NCI-H524 treated with DMSO at 0.1 percent for 48 hours (cell line): Measurements from ENCODE around the gene GOLGA8J.
"Not testable (repeated sequence)": the region's sequence is repeated elsewhere in the genome, so short reads cannot be mapped to it uniquely, and the experiment has no call there.

Experiments
- DNase-seq: peaks from one replicate; lab custom pipeline; 2025; lab: John Stamatoyannopoulos, UW

GOLGA8J gene

DNA sequence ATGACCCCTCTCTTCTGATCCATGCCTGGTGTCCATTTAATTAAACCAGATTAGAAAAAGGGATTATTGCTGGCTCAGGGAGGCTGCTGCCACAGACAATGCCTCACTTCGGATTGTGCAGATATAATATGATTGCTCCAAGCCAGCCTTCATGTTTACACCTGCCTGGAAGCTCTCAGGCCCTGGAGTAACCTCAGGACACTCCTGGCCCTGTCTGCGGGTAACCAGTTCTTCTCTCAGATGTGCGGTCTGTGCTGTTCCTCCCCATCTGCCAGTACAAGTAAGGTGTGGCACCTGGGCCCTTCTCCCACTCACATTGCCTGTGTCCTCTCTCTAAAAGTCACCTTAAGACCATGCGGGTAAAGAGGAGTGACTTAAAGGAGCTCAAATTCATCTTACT is 8.8 kb upstream of the GOLGA8J start:
- no peak for DNase-seq

DNA sequence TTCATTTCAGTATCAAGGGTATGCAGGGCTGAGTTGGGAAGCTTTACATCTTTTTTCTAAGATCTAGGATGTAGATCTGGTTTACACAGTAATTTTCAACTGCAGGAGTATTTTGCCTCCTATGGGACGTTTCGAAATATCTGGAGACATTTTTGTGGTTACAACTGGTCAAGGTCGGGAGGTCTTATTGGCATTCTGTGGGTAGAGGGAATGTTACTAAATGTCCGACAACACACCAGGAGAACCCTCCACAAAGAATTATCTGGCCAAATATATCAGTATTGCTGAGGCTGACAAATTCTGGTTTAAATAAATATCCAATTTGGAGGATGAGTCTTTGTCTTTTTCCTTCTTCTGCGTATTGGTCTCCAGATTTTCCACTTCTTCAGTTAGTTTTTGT is 1.9 kb upstream of the GOLGA8J start:
- not testable (repeated sequence) for DNase-seq

DNA sequence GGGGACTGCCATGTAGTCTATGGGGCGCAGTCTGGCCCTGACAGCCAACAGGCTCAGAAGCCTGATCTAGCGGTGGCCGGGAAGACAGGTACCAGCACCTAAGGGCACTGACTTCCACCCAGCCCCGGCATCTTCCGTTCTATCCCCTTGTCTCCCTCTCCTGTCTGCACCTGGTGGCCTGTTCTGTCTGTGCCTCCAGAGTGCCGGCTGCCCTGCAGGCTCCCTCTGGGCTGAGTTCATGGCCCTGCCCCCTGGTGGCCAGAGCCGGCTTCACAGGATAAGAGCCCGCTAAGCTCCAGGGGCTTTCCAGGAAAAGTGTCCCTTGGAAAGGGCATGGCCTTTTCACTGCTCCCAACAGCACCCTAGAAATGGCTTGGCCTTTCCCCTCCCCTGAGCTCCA is 15.1 kb downstream of the GOLGA8J start:
- not testable (repeated sequence) for DNase-seq

DNA sequence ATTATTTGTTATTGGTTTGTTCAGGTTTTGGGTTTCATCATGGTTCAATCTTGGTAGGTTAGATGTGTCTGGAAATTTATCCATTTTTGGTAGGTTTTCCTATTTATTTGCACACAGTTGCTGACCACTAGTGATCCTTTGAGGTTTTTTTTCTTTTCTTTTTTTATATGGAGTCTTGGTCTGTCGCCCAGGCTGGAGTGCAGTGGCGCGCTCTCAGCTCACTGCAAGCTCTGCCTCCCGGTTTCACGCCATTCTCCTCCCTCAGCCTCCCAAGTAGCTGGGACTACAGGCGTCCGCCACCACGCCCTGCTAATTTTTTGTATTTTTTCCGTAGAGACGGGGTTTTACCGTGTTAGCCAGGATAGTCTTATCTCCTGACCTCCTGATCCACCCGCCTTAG is 20.1 kb downstream of the GOLGA8J start:
- DNase-seq = not testable (repeated sequence)

DNA sequence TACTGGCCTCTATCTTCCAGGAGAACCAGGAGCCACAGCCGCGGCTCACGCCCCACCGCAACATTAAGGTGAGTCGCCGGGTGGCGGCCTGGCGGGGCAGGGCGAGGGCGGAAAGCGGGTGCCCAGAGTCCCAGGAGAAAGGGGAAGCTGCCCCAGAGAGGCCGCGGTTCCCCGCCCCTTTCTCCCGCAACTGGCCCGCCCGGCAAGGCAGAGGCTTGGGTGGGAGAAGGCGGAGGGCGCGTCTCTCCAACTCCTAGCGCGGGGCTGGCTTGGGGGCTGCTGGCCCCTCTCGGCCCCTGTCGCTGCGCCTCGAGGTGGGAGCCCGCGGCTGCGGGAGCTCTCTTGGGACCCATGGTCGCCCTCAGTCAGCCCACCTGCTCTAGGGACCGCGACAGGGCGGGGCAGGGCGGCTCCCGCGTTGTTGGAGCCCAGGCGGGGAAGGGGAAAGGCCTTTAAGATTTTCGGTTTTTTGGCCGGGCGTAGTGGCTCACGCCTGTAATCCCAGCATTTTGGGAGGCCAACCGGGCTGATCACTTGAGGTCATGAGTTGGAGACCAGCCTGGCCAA is 21.3 kb downstream of the GOLGA8J start:
- not testable (repeated sequence) for DNase-seq

DNA sequence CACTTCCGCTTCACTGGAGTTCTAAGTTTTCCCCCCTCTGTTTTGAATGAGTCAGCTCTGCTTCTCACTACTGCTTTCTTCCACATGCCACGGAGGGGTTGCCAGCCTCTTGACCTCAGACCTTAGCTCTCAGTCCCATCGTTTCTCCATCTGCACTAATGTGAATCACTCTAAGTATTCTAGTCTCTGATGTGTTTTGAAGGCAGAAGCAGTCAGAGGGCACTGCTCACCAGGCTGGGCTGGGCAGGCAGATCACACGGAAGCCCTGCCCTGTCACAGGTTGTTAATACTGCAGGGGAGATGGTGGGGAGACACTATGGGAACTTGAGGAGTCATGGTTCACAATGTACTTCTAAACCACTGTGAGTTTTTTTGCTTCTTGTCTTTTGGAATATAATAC is 27.8 kb downstream of the GOLGA8J start:
- not testable (repeated sequence) for DNase-seq

DNA sequence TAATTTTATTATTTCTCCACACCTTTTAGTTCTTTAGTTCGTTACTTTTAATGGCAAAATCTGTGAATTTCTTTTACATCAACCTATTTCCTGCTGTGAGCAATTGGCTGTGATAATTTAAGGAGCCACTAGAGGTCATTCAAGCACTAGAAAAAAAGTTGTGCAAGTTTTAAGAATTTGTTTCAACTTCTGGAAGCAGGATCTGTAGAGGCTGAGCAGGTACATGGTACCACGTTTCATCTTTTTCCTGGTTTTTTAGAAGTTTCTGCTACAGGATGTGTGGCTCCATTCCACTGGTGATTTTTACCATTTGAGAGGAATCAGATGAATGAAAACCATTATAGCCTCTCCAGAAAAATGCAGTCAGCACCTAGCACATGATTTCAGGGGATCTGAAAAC is 47.3 kb downstream of the GOLGA8J start:
- not testable (repeated sequence) for DNase-seq

DNA sequence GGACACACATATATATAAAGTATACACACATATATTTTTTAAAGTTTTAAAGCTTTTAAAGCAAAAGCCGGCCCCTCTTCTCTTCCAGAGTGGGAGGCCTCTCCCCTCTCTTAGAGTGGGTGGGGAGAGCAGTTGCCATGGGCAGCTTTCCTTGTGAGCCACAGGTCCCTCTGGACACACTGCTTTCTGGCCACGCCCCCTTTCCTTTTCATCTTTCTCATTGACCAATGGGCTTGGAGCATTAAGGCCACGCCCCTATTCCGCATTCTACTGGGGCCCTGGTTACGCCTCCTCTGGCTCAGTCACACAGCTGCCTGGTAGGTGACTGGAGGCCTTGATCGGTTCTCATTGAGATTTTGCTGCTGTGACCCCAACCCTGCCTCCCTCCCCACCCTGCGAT is 52.0 kb downstream of the GOLGA8J start, which contains the start of gene GOLGA8T:
GOLGA8T (plus strand) TSS at position 301 of the 400 bp plus-strand sequence; CDS start at position 399, 98 bp downstream.
- not testable (repeated sequence) for DNase-seq
